Activated CD4-positive, alpha-beta T cell treated with anti-CD3 and anti-CD28 coated beads for 36 hours (primary cell): ENCODE results near the gene SIK2. TPM values are rescaled to one million over a fixed set of nuclear protein-coding genes. Genes with fewer than 3 reads are reported as not detected.
"Not testable (repeated sequence)": the region's sequence is repeated elsewhere in the genome, so short reads cannot be mapped to it uniquely, and the experiment has no call there.

Experiments used
- ATAC-seq: fragments of 200-7000 bp; cut with Tn5 transposase; one replicate; pipeline ENCODE4 v1.10.0; 2021; ENCODE audit warnings: mild to moderate bottlenecking, moderate library complexity
- CTCF ChIA-PET: fragments of 350-600 bp; sonication (Branson Sonifier 250); formaldehyde crosslinking; loops from one replicate; lab custom pipeline; 2021; ENCODE audit warnings: antibody characterized with exemption; lab: Charles Lee
- POLR2A ChIA-PET: fragments of 350-600 bp; sonication (Branson Sonifier 250); formaldehyde crosslinking; loops from one replicate; lab custom pipeline; 2021; ENCODE audit warnings: antibody characterized with exemption, inconsistent platforms; lab: Charles Lee
- DNase-seq: peaks from one replicate; pipeline ENCODE4 v3.0.0-alpha.2; 2020
- H3K27ac Mint-ChIP-seq: one replicate; pipeline ENCODE4 v1.8.0; 2021; ENCODE audit warnings: mixed read lengths
- H3K27me3 Mint-ChIP-seq: one replicate; pipeline ENCODE4 v1.8.0; 2021; ENCODE audit warnings: mixed read lengths
- H3K36me3 Mint-ChIP-seq: one replicate; pipeline ENCODE4 v1.8.0; 2021; ENCODE audit warnings: low read depth, mixed read lengths
- H3K4me1 Mint-ChIP-seq: one replicate; pipeline ENCODE4 v1.8.0; 2021; ENCODE audit warnings: mixed read lengths
- H3K4me3 Mint-ChIP-seq: one replicate; pipeline ENCODE4 v1.8.0; 2021; ENCODE audit warnings: mild to moderate bottlenecking, moderate library complexity, mixed read lengths
- H3K9me3 Mint-ChIP-seq: one replicate; pipeline ENCODE4 v1.8.0; 2021; ENCODE audit warnings: low read depth, mixed read lengths
- intact Hi-C, 2 experiments: fragments of 100-400 bp; cut with DNase I in 1 of 2; cut with micrococcal nuclease in 1 of 2; formaldehyde crosslinking; loops; one replicate each; pipeline versions ENCODE4 v1.14.2 to v1.15.1; 2022 to 2024; cut with DNase I, micrococcal nuclease
- total RNA-seq, 2 experiments: library from RNA; stranded (reverse); gene quantifications; one replicate each; pipeline ENCODE4 v1.2.3, GENCODE V29; 2021

SIK2 gene
- total RNA-seq, 2 experiments from 2014 or later = 6.0 to 10.9 TPM

GRCh38 chr11:111658493-111658892, 56.2 kb downstream of the SIK2 start:
- ATAC-seq, POLR2A ChIA-PET, DNase-seq, H3K4me3 Mint-ChIP-seq, H3K4me1 Mint-ChIP-seq, H3K27me3 Mint-ChIP-seq, H3K9me3 Mint-ChIP-seq, H3K27ac Mint-ChIP-seq: not testable (repeated sequence)
- intact Hi-C loops = loop anchor here in 1 of 2 experiments (2.0 kb wide), 1 partner anchor 14 kb away; no protein-coding TSS in a partner anchor
- CTCF ChIA-PET = interaction anchor here (1.2 to 1.5 kb wide), 2 partner anchors 10 kb away, joined by 3 read pairs; no protein-coding TSS in a partner anchor
- peaks cover 15% of the 10 kb centered on the region for H3K36me3 Mint-ChIP-seq

GRCh38 chr11:111659201-111660115, 57.2 kb downstream of the SIK2 start:
- POLR2A ChIA-PET = no interaction called here
- no peaks in the 10 kb centered on the region for H3K9me3 Mint-ChIP-seq
- no peaks in the 10 kb centered on the region for H3K27me3 Mint-ChIP-seq

GRCh38 chr11:111660822-111661221, 58.6 kb downstream of the SIK2 start:
- Mint-ChIP-seq H3K36me3 (peaks cover 15% of the 10 kb centered on the region), H3K4me3 (no peak overlapping the region), H3K27me3 (no peaks in the 10 kb centered on the region), H3K4me1 (no peaks in the 10 kb centered on the region), H3K9me3 (no peaks in the 10 kb centered on the region), H3K27ac (no peak overlapping the region)
- ChIA-PET CTCF (no interaction called here), POLR2A (no interaction called here)
- no peak for ATAC-seq
- no peak for DNase-seq
- intact Hi-C loops = no loop called here

More at GRCh38 chr11:111659201-111660115, 57.2 kb downstream of the SIK2 start:
- Mint-ChIP-seq H3K4me3 (no peak overlapping the region), H3K4me1 (peaks cover 3% of the 10 kb centered on the region), H3K36me3 (peaks cover 15% of the 10 kb centered on the region), H3K27ac (no peak overlapping the region)
- no peak for ATAC-seq
- no peak for DNase-seq
- intact Hi-C loops = loop anchor here in 1 of 2 experiments (2.0 kb wide), 1 partner anchor 15 kb away; no protein-coding TSS in a partner anchor
- CTCF ChIA-PET = interaction anchor here (0.6 to 1.8 kb wide), 4 partner anchors 9 to 73 kb away, joined by 3 to 4 read pairs (median 3); no protein-coding TSS in a partner anchor

- POLR2A ChIA-PET = no interaction called here
- peaks cover 3% of the 10 kb centered on the region for H3K4me1 Mint-ChIP-seq
- peaks cover 13% of the 10 kb centered on the region for H3K36me3 Mint-ChIP-seq
- H3K4me3 Mint-ChIP-seq = no peak overlapping the region
- H3K27me3 Mint-ChIP-seq = no peaks in the 10 kb centered on the region
- H3K9me3 Mint-ChIP-seq = no peaks in the 10 kb centered on the region
- no peak overlapping the region for H3K27ac Mint-ChIP-seq
- CTCF ChIA-PET = no interaction called here
- intact Hi-C loops = no loop called here
- ATAC-seq (no peak), DNase-seq (no peak)
These were observed 61.6 kb downstream of the SIK2 start for GRCh38 chr11:111663820-111664219.

GRCh38 chr11:111665777-111666176, 63.5 kb downstream of the SIK2 start:
- ChIA-PET CTCF (no interaction called here), POLR2A (no interaction called here)
- Mint-ChIP-seq H3K4me3 (no peak overlapping the region), H3K36me3 (peaks cover 13% of the 10 kb centered on the region), H3K27me3 (no peaks in the 10 kb centered on the region), H3K9me3 (no peaks in the 10 kb centered on the region), H3K27ac (no peak overlapping the region), H3K4me1 (peaks cover 6% of the 10 kb centered on the region)
- DNase-seq = peak; percentile 9
- no peak for ATAC-seq
- intact Hi-C loops = no loop called here

GRCh38 chr11:111668980-111669379, 66.7 kb downstream of the SIK2 start:
- intact Hi-C loops = no loop called here
- Mint-ChIP-seq H3K4me3 (no peak overlapping the region), H3K4me1 (peaks cover 12% of the 10 kb centered on the region), H3K27me3 (no peaks in the 10 kb centered on the region), H3K27ac (no peak overlapping the region), H3K36me3 (peaks cover 7% of the 10 kb centered on the region), H3K9me3 (no peaks in the 10 kb centered on the region)
- ATAC-seq = peak; percentile 39
- ChIA-PET CTCF (interaction anchor here (0.6 to 1.1 kb wide), 2 partner anchors 10 to 108 kb away, joined by 3 to 6 read pairs; no protein-coding TSS in a partner anchor), POLR2A (no interaction called here)
- DNase-seq = no peak

GRCh38 chr11:111671383-111671782, 69.1 kb downstream of the SIK2 start:
- Mint-ChIP-seq H3K4me1 (peaks cover 12% of the 10 kb centered on the region), H3K9me3 (no peaks in the 10 kb centered on the region), H3K36me3 (peaks cover 14% of the 10 kb centered on the region), H3K27ac (no peak overlapping the region), H3K27me3 (no peaks in the 10 kb centered on the region), H3K4me3 (no peak overlapping the region)
- POLR2A ChIA-PET = no interaction called here
- ATAC-seq (no peak), DNase-seq (no peak)
- intact Hi-C loops = no loop called here
- CTCF ChIA-PET = interaction anchor here (0.6 to 1.2 kb wide), 3 partner anchors 9 to 82 kb away, joined by 3 read pairs; no protein-coding TSS in a partner anchor

GRCh38 chr11:111672949-111673348, 70.7 kb downstream of the SIK2 start:
- Mint-ChIP-seq H3K4me3 (no peak overlapping the region), H3K27ac (no peak overlapping the region), H3K27me3 (no peaks in the 10 kb centered on the region), H3K9me3 (no peaks in the 10 kb centered on the region), H3K36me3 (peaks cover 14% of the 10 kb centered on the region), H3K4me1 (peaks cover 12% of the 10 kb centered on the region)
- intact Hi-C loops = no loop called here
- ATAC-seq (peak; percentile 51), DNase-seq (no peak)
- POLR2A ChIA-PET = no interaction called here
- CTCF ChIA-PET = interaction anchor here (0.7 to 1.4 kb wide), 3 partner anchors 17 to 109 kb away, joined by 3 to 4 read pairs (median 3); no protein-coding TSS in a partner anchor

GRCh38 chr11:111674941-111675340, 72.7 kb downstream of the SIK2 start:
- intact Hi-C loops = no loop called here
- no peaks in the 10 kb centered on the region for H3K27me3 Mint-ChIP-seq
- DNase-seq = no peak
- no peak overlapping the region for H3K4me3 Mint-ChIP-seq
- peaks cover 14% of the 10 kb centered on the region for H3K36me3 Mint-ChIP-seq
- POLR2A ChIA-PET = no interaction called here
- no peaks in the 10 kb centered on the region for H3K9me3 Mint-ChIP-seq
- ATAC-seq = no peak
- peaks cover 6% of the 10 kb centered on the region for H3K4me1 Mint-ChIP-seq
- CTCF ChIA-PET = interaction anchor here (0.6 kb wide), 1 partner anchor 18 kb away, joined by 3 read pairs; no protein-coding TSS in a partner anchor
- H3K27ac Mint-ChIP-seq = no peak overlapping the region

GRCh38 chr11:111675891-111676290, 73.6 kb downstream of the SIK2 start:
- intact Hi-C loops = no loop called here
- peaks cover 14% of the 10 kb centered on the region for H3K36me3 Mint-ChIP-seq
- DNase-seq (no peak), ATAC-seq (no peak)
- H3K9me3 Mint-ChIP-seq = no peaks in the 10 kb centered on the region
- H3K4me3 Mint-ChIP-seq = no peak overlapping the region
- ChIA-PET CTCF (interaction anchor here (0.6 kb wide), 1 partner anchor 445 kb away, joined by 3 read pairs; no protein-coding TSS in a partner anchor), POLR2A (no interaction called here)
- H3K27ac Mint-ChIP-seq = no peak overlapping the region
- peaks cover 6% of the 10 kb centered on the region for H3K4me1 Mint-ChIP-seq
- no peaks in the 10 kb centered on the region for H3K27me3 Mint-ChIP-seq

GRCh38 chr11:111676878-111677585, 74.8 kb downstream of the SIK2 start:
- Mint-ChIP-seq H3K27ac (no peak overlapping the region), H3K4me3 (no peak overlapping the region), H3K9me3 (no peaks in the 10 kb centered on the region), H3K27me3 (no peaks in the 10 kb centered on the region), H3K36me3 (peaks cover 10% of the 10 kb centered on the region), H3K4me1 (peaks cover 6% of the 10 kb centered on the region)
- no peak for DNase-seq
- ChIA-PET CTCF (interaction anchor here (0.6 kb wide), 1 partner anchor 565 kb away, joined by 3 read pairs; no protein-coding TSS in a partner anchor), POLR2A (no interaction called here)
- ATAC-seq = no peak
- intact Hi-C loops = no loop called here
